ENCODE results near the gene PRSS38. TPM values are rescaled to one million over a fixed set of nuclear protein-coding genes. Genes with fewer than 3 reads are reported as not detected.

Gene PRSS38
- total RNA-seq, 4 donors from 2014 or later = not detected

DNA sequence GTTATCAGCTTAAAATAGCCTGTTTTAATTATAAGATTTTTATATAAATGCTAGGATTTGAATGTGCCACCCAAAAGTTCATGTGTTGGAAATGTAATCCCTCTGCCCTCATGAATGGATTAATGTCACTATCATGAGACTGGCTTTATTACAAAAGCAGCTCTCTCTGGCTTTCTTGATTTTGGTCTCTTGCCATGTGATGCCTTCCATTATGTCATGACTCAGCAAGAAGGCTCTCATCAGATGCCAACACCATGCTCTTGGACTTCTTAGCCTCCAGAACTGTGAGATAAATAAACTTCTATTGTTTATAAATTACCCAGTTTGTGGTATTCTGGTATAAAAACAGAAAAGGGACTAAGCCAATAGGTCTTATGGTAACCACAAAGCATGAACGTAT lies 6.9 kb upstream of the PRSS38 start:
- H3K9me3 ChIP-seq = peaks cover 0 to 8% (median 0%) of the 10 kb centered on the region in 3 donors
- H3K4me1 ChIP-seq = no peaks in the 10 kb centered on the region
- no peak for ATAC-seq
- H3K27me3 ChIP-seq = no peaks in the 10 kb centered on the region
- no peak for TF ChIP-seq POLR2AphosphoS5 (IDR thresholded peaks at IDR 0.05)
- no peak for TF ChIP-seq EP300 (IDR thresholded peaks at IDR 0.05)
- no peak for TF ChIP-seq POLR2A (IDR thresholded peaks at IDR 0.05)
- TF ChIP-seq, protein P1, sequence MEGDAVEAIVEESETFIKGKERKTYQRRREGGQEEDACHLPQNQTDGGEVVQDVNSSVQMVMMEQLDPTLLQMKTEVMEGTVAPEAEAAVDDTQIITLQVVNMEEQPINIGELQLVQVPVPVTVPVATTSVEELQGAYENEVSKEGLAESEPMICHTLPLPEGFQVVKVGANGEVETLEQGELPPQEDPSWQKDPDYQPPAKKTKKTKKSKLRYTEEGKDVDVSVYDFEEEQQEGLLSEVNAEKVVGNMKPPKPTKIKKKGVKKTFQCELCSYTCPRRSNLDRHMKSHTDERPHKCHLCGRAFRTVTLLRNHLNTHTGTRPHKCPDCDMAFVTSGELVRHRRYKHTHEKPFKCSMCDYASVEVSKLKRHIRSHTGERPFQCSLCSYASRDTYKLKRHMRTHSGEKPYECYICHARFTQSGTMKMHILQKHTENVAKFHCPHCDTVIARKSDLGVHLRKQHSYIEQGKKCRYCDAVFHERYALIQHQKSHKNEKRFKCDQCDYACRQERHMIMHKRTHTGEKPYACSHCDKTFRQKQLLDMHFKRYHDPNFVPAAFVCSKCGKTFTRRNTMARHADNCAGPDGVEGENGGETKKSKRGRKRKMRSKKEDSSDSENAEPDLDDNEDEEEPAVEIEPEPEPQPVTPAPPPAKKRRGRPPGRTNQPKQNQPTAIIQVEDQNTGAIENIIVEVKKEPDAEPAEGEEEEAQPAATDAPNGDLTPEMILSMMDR (IDR thresholded peaks at IDR 0.05) = no peak
- H3K36me3 ChIP-seq = no peaks in the 10 kb centered on the region
- H3K4me3 ChIP-seq = no peak overlapping the region
- WGBS, 2 donors (ENCODE audit: low coverage in 1 of 2) = 44 to 88% methylated on average over 1 of the region's 1 CpG
- H3K27ac ChIP-seq = no peak overlapping the region

DNA sequence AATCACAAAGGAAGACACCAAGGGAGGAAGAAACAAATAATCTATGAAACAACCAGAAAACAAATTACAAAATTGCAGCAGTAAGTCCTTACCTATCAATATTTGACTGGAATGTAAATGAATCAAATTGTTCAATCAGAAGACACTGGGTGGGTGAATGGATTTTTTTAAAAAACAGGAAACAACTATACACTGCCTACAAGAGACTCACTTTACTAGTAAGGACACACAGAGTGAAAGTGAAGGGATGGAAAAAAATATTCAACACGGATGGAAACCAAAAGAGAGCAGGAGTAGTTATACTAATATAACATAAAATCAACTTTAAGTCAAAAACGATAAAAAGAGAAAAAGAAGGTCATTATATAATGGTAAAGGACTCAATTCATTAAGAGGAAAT lies 6.4 kb upstream of the PRSS38 start:
- WGBS, 2 donors (ENCODE audit: low coverage in 1 of 2) = 84 to 92% methylated on average over 2 of the region's 2 CpGs
- no peak overlapping the region for H3K4me3 ChIP-seq

DNA sequence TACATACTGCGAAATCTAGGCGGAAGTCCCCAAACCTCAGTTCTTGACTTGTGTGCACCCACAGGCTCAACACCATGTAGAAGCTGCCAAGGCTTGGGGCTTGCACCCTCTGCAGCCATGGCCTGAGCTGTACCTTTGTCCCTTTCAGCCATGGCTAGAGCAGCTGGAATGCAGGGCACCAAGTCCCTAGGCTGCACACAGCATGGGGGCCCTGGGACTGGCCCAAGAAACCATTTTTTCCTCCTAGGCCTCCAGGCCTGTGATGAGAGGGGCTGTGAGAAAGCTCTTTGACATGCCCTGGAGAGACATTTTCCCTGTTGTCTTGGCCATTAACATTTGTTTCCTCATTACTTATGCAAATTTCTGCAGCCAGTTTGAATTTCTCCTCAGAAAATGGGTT lies 1.5 kb upstream of the PRSS38 start:
- Histone ChIP-seq H3K4me1 (no peaks in the 10 kb centered on the region), H3K4me3 (no peak overlapping the region), H3K27me3 (no peaks in the 10 kb centered on the region), H3K9me3 (peaks cover 0 to 13% (median 0%) of the 10 kb centered on the region in 3 donors), H3K27ac (no peak overlapping the region), H3K36me3 (no peaks in the 10 kb centered on the region)
- no peak for ATAC-seq
- WGBS, 2 donors (ENCODE audit: low coverage in 1 of 2) = no CpG with 5 or more reads among the region's 2 CpGs
- no peak for TF ChIP-seq EP300 (IDR thresholded peaks at IDR 0.05)
- no peak for TF ChIP-seq POLR2A (IDR thresholded peaks at IDR 0.05)
- TF ChIP-seq, protein P1 (IDR thresholded peaks at IDR 0.05) = no peak
- no peak for TF ChIP-seq POLR2AphosphoS5 (IDR thresholded peaks at IDR 0.05)

More for the DNA sequence above, 6.4 kb upstream of the PRSS38 start:
- Histone ChIP-seq H3K4me1 (no peaks in the 10 kb centered on the region), H3K9me3 (peaks cover 0 to 13% (median 0%) of the 10 kb centered on the region in 3 donors), H3K36me3 (no peaks in the 10 kb centered on the region), H3K27me3 (no peaks in the 10 kb centered on the region), H3K27ac (no peak overlapping the region)
- TF ChIP-seq, protein P1 (IDR thresholded peaks at IDR 0.05) = no peak
- TF ChIP-seq POLR2A (IDR thresholded peaks at IDR 0.05) (no peak), EP300 (IDR thresholded peaks at IDR 0.05) (no peak), POLR2AphosphoS5 (IDR thresholded peaks at IDR 0.05) (no peak)
- no peak for ATAC-seq

DNA sequence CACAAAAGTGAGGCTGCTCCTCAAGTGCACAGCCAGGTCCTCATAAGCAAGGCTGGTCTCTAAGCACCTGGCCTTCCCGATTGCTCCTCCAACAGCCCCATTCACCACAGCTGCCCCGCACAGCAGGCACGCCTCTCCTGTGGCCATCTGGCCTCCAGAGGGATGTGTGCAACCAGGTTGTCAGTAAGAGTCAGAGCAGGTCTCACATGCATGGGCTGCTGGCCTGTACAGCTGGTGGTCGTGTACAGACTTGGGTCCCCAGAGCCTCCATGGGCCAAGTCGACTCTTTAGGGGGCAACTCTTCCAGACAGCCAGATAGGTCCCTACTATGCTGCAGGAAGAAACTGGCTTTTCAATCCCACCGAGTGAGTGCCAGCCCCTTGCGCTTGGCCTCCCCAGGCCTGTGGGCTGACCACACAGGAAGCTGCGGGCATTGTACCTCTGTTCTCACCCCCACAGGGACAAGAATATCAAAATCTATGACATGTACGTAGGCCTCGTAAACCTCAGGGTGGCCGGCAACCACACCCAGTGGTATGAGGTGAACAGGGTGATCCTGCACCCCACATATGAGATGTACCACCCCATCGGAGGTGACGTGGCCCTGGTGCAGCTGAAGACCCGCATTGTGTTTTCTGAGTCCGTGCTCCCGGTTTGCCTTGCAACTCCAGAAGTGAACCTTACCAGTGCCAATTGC lies 1.4 kb downstream of the PRSS38 start:
- WGBS, 2 donors (ENCODE audit: low coverage in 1 of 2) = 100% methylated on average over 2 of the region's 16 CpGs; no CpG with 5 or more reads in 1 of the 2 donors
- H3K9me3 ChIP-seq = peaks cover 0 to 21% (median 0%) of the 10 kb centered on the region in 3 donors
- no peak for ATAC-seq
- H3K36me3 ChIP-seq = no peaks in the 10 kb centered on the region
- no peaks in the 10 kb centered on the region for H3K27me3 ChIP-seq
- H3K4me1 ChIP-seq = no peaks in the 10 kb centered on the region
- TF ChIP-seq POLR2A (IDR thresholded peaks at IDR 0.05) (no peak), EP300 (IDR thresholded peaks at IDR 0.05) (no peak), POLR2AphosphoS5 (IDR thresholded peaks at IDR 0.05) (no peak)
- TF ChIP-seq, protein P1 (IDR thresholded peaks at IDR 0.05) = no peak
- H3K4me3 ChIP-seq = no peak overlapping the region
- H3K27ac ChIP-seq = no peak overlapping the region

DNA sequence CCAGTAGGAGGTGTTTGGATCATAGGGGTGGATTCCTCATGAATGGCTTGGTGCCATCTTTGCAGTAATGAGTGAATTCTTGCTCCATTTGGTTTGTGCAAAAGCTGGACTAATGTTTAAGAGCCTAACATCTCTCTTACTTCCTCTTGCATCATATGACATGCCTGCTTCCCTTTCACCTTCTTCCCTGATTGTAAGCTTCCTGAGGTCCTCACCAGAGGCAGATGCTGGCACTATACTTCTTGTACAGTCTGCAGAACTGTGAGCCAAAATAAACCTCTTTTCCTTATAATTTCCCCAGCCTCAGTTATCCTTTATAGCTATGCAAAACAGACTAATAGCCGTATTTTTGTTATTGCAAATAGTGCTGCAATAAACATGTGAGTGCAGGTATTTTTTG lies 8.1 kb downstream of the PRSS38 start:
- Histone ChIP-seq H3K27ac (no peak overlapping the region), H3K4me3 (no peak overlapping the region), H3K36me3 (no peaks in the 10 kb centered on the region), H3K9me3 (peaks cover 0 to 28% (median 0%) of the 10 kb centered on the region in 3 donors), H3K27me3 (peaks cover 4% of the 10 kb centered on the region), H3K4me1 (no peaks in the 10 kb centered on the region)
- ATAC-seq = no peak
- TF ChIP-seq EP300 (IDR thresholded peaks at IDR 0.05) (no peak), POLR2AphosphoS5 (IDR thresholded peaks at IDR 0.05) (no peak), POLR2A (IDR thresholded peaks at IDR 0.05) (no peak)
- TF ChIP-seq, protein P1 (IDR thresholded peaks at IDR 0.05) = no peak
- 85 to 100% methylated on average over 1 of the region's 1 CpG for WGBS, 2 donors (ENCODE audit: low coverage in 1 of 2)

All from gastroesophageal sphincter (tissue), 4 donors.